ENCODE measurements around the gene HEMGN. TPM values are rescaled to one million over a fixed set of nuclear protein-coding genes. Genes with fewer than 3 reads are reported as not detected.

Gene HEMGN
- polyA plus RNA-seq, 3 donors: 0.18 TPM; not detected in 2

DNA sequence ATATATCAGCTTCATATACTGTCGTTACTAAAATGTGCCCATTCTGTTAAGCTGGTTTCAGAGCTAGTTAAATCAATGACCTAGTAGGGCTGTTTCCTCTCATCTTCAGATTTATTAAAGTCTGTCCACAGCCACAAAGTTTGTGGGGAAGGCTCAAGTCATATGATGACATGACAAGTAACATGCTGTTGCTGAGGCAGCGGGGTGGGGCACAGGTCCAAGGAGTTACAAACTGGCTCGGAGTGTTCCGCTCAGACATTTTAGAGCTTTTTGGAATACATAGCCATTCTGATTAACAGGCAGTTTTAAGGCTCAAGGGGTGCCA, 42.5 kb upstream of the HEMGN start:
- H3K9me3 Mint-ChIP-seq: peaks cover 0 to 2% (median 0%) of the 10 kb centered on the region in 7 donors
- Histone ChIP-seq H3K36me3 (replicated peaks in 1 of 2; ENCODE audit: control insufficient read depth in 1 of 2, insufficient read depth in 2 of 2, low read length in 2 of 2) (no peaks in the 10 kb centered on the region), H3K9ac (ENCODE audit: insufficient read depth, low read length, poor library complexity, severe bottlenecking) (no peak overlapping the region), H3K27me3 (ENCODE audit: control insufficient read depth in 2 of 2, insufficient read depth in 2 of 2, low read length in 2 of 2) (peaks cover 0 to 8% of the 10 kb centered on the region in 2 donors), H2AFZ (ENCODE audit: insufficient read depth, low read depth, low read length, poor library complexity, severe bottlenecking) (no peak overlapping the region), H3K27ac (ENCODE audit: low read depth in 1 of 2, low read length in 2 of 2) (no peak overlapping the region), H3K4me3 (replicated peaks in 1 of 3; ENCODE audit: low read depth in 2 of 3, low read length in 3 of 3) (no peak overlapping the region), H3K4me1 (ENCODE audit: control insufficient read depth in 1 of 2, insufficient read depth in 2 of 2, low read length in 2 of 2) (peaks cover 14 to 20% of the 10 kb centered on the region in 2 donors), H4K20me1 (ENCODE audit: insufficient read depth, low read length) (peaks cover 4% of the 10 kb centered on the region), H3K4me2 (replicated peaks; ENCODE audit: extremely low read depth, low read length, poor library complexity, severe bottlenecking) (no peak overlapping the region), H3K79me2 (ENCODE audit: insufficient read depth, low read length) (peaks cover 34% of the 10 kb centered on the region), H3K9me3 (replicated peaks in 1 of 2; ENCODE audit: control insufficient read depth in 1 of 2, insufficient read depth in 1 of 2, low read length in 2 of 2) (no peaks in the 10 kb centered on the region)
- 89% methylated on average over 3 of the region's 4 CpGs for WGBS (ENCODE audit: insufficient coverage)
- peaks cover 3 to 6% (median 3%) of the 10 kb centered on the region in 3 donors for H3K27me3 Mint-ChIP-seq (ENCODE audit: low read depth in 3 of 3)
- no peak overlapping the region for H3K27ac Mint-ChIP-seq
- intact Hi-C loops (cut with micrococcal nuclease): loop anchor here in 1 of 2 donors (10.0 kb wide), 1 partner anchor 74 kb away; the partner anchor contains the start of gene NANS
- peaks cover 11% of the 10 kb centered on the region for H3K4me1 Mint-ChIP-seq
- H3K36me3 Mint-ChIP-seq: no peaks in the 10 kb centered on the region
- DNase-seq: no peak
- H3K4me3 Mint-ChIP-seq: no peak overlapping the region
- TF ChIP-seq, protein P1, sequence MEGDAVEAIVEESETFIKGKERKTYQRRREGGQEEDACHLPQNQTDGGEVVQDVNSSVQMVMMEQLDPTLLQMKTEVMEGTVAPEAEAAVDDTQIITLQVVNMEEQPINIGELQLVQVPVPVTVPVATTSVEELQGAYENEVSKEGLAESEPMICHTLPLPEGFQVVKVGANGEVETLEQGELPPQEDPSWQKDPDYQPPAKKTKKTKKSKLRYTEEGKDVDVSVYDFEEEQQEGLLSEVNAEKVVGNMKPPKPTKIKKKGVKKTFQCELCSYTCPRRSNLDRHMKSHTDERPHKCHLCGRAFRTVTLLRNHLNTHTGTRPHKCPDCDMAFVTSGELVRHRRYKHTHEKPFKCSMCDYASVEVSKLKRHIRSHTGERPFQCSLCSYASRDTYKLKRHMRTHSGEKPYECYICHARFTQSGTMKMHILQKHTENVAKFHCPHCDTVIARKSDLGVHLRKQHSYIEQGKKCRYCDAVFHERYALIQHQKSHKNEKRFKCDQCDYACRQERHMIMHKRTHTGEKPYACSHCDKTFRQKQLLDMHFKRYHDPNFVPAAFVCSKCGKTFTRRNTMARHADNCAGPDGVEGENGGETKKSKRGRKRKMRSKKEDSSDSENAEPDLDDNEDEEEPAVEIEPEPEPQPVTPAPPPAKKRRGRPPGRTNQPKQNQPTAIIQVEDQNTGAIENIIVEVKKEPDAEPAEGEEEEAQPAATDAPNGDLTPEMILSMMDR (IDR thresholded peaks at IDR 0.05): no peak

DNA sequence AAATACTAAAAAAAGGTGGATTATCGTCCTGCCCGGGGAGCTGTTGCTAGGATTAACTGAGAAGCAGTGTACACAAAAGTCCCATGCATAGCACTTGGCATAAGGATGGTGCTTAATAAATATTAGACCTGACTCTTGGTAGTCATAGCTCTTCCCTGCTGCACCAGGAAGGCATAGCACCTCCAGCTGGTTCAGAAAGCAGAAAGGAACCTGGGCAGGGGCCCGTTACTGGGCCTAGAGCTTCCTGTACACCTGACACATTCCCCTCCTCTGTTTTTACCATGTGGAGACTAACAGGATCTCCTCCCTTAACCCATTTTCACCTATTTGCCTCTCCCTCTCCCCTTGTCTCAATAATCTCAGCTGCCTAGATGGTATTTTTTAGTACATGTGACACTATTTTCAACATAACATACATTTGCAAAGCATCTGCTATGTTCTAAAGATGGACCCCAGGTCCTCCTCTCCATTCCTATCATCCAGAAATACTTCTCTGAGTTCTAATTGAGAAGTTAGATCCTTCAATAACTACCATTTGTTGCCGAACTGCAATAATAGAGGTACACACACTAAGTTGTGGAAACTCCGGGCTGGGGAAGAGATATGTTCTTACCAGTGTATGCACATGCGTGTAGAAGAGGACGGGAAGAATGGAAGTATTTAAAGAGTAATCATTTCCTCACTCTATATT, 42.0 kb upstream of the HEMGN start:
- H3K9me3 ChIP-seq (replicated peaks in 1 of 2; ENCODE audit: control insufficient read depth in 1 of 2, insufficient read depth in 1 of 2, low read length in 2 of 2): no peaks in the 10 kb centered on the region
- Mint-ChIP-seq H3K4me3 (no peak overlapping the region), H3K9me3 (peaks cover 0 to 5% (median 1%) of the 10 kb centered on the region in 7 donors), H3K27ac (no peak overlapping the region), H3K36me3 (no peaks in the 10 kb centered on the region), H3K4me1 (peaks cover 9% of the 10 kb centered on the region), H3K27me3 (ENCODE audit: low read depth in 3 of 3) (peaks cover 3 to 6% (median 3%) of the 10 kb centered on the region in 3 donors)
- intact Hi-C loops (cut with micrococcal nuclease): loop anchor here in 1 of 2 donors (10.0 kb wide), 1 partner anchor 75 kb away; the partner anchor contains the start of gene NANS
- H3K36me3 ChIP-seq (replicated peaks in 1 of 2; ENCODE audit: control insufficient read depth in 1 of 2, insufficient read depth in 2 of 2, low read length in 2 of 2): no peaks in the 10 kb centered on the region
- TF ChIP-seq, protein P1 (IDR thresholded peaks at IDR 0.05): no peak
- peaks cover 0 to 8% of the 10 kb centered on the region in 2 donors for H3K27me3 ChIP-seq (ENCODE audit: control insufficient read depth in 2 of 2, insufficient read depth in 2 of 2, low read length in 2 of 2)
- peaks cover 29% of the 10 kb centered on the region for H3K79me2 ChIP-seq (ENCODE audit: insufficient read depth, low read length)
- no peak for DNase-seq
- H3K4me2 ChIP-seq (replicated peaks; ENCODE audit: extremely low read depth, low read length, poor library complexity, severe bottlenecking): no peak overlapping the region
- 83% methylated on average over 3 of the region's 7 CpGs for whole genome bisulfite sequencing (ENCODE audit: insufficient coverage)
- no peaks in the 10 kb centered on the region for H4K20me1 ChIP-seq (ENCODE audit: insufficient read depth, low read length)
- H3K4me1 ChIP-seq (ENCODE audit: control insufficient read depth in 1 of 2, insufficient read depth in 2 of 2, low read length in 2 of 2): peaks cover 8 to 15% of the 10 kb centered on the region in 2 donors
- no peak overlapping the region for H3K27ac ChIP-seq (ENCODE audit: low read depth in 1 of 2, low read length in 2 of 2)
- no peak overlapping the region for H3K4me3 ChIP-seq (replicated peaks in 1 of 3; ENCODE audit: low read depth in 2 of 3, low read length in 3 of 3)
- H3K9ac ChIP-seq (ENCODE audit: insufficient read depth, low read length, poor library complexity, severe bottlenecking): no peak overlapping the region
- no peak overlapping the region for H2AFZ ChIP-seq (ENCODE audit: insufficient read depth, low read depth, low read length, poor library complexity, severe bottlenecking)

Measured in CD14-positive monocyte (primary cell).